SK-N-SH treated with all-trans-retinoic acid at 6 μM for 48 hours (cell line): ENCODE results near the gene SDHB.

ENCODE experiments used
- ARNTL ChIP-seq: fragments of 450-650 bp; formaldehyde crosslinking; IDR thresholded peaks from 2 replicates; pipeline ENCODE4 v1.5.0; 2020; ENCODE audit warnings: low read depth, mild to moderate bottlenecking, moderate library complexity, borderline replicate concordance
- BACH2 ChIP-seq: fragments of 250-450 bp; sonication (Bioruptor Pico); IDR thresholded peaks from 2 replicates; pipeline ENCODE4 v1.9.0; 2021; ENCODE audit warnings: mild to moderate bottlenecking, borderline replicate concordance
- CSDC2 ChIP-seq: fragments of 250-450 bp; sonication (Bioruptor Pico); IDR thresholded peaks from 2 replicates; pipeline ENCODE4 v1.5.0; 2020; ENCODE audit warnings: mild to moderate bottlenecking, moderate library complexity
- ESRRG ChIP-seq: fragments of 250-450 bp; sonication (Bioruptor Pico); IDR thresholded peaks from 2 replicates; pipeline ENCODE4 v1.6.1; 2021; ENCODE audit warnings: mild to moderate bottlenecking
- OSR1 ChIP-seq: fragments of 250-450 bp; sonication (Bioruptor Pico); IDR thresholded peaks from 2 replicates; pipeline ENCODE4 v1.8.0; 2022; ENCODE audit warnings: moderate library complexity, mild to moderate bottlenecking, inconsistent platforms
- PATZ1 ChIP-seq: fragments of 250-450 bp; sonication (Bioruptor Pico); IDR thresholded peaks from 2 replicates; pipeline ENCODE4 v1.8.0; 2020; ENCODE audit warnings: mild to moderate bottlenecking, moderate library complexity, borderline replicate concordance
- ZFP3 ChIP-seq: fragments of 250-450 bp; sonication (Bioruptor Pico); IDR thresholded peaks from 2 replicates; pipeline ENCODE4 v1.5.0; 2020; ENCODE audit warnings: mild to moderate bottlenecking, moderate library complexity
- ZFP30 ChIP-seq: fragments of 450-650 bp; formaldehyde crosslinking; IDR thresholded peaks from 2 replicates; pipeline ENCODE4 v1.5.0; 2022; ENCODE audit warnings: mild to moderate bottlenecking, moderate library complexity

GRCh38 chr1:17068789-17069188 lies 15.0 kb upstream of the SDHB start:
- TF ChIP-seq ZFP30 (CRISPR knock-in tag) (no peak), ESRRG (no peak), PATZ1 (CRISPR knock-in tag) (no peak), ZFP3 (CRISPR knock-in tag) (no peak), CSDC2 (CRISPR knock-in tag) (no peak), BACH2 (no peak), ARNTL (CRISPR knock-in tag) (no peak), OSR1 (CRISPR knock-in tag) (no peak)
